HCT116 (cell line): ENCODE data around the gene L1CAM. TPM values are rescaled to one million over a fixed set of nuclear protein-coding genes. Genes with fewer than 3 reads are reported as not detected.
A peak's percentile ranks its signal among the peaks of the same experiment; 100 is the strongest.

ENCODE experiments used
- ATAC-seq: fragments of 200-7000 bp; cut with Tn5 transposase; 2 replicates; pipeline ENCODE4 v1.9.1; 2020; ENCODE audit warnings: mild to moderate bottlenecking, moderate library complexity
- BruUV-seq: library from RNA; stranded (reverse); fragments of 400-500 nt; replicated peaks from 2 replicates; lab custom pipeline; 2021; lab: Mats Ljungman, UMichigan
- CTCF ChIA-PET: fragments of 300-600 bp; sonication (Branson Sonifier 250); formaldehyde crosslinking; loops from one replicate; lab custom pipeline; 2021; ENCODE audit warnings: antibody characterized with exemption; lab: Charles Lee
- POLR2A ChIA-PET: fragments of 300-600, 350-600 bp; sonication (Branson Sonifier 250); formaldehyde crosslinking; loops from one replicate; lab custom pipeline; 2021; ENCODE audit warnings: antibody characterized with exemption; lab: Charles Lee
- RAD21 ChIA-PET, 2 experiments: fragments of 300-600 bp; sonication (Branson Sonifier 250); formaldehyde crosslinking; loops; one replicate each; lab custom pipeline; 2023; ENCODE audit warnings: low total read pairs in 2 of 2; ENCODE audit not compliant: uncharacterized antibody in 2 of 2, unreplicated experiment in 2 of 2, low non-redundant PET in 1 of 2; lab: Charles Lee
- DNase-seq: peaks from one replicate; pipeline ENCODE4 v3.0.0-alpha.2; 2010; ENCODE audit warnings: low read depth, low spot score
- H2AFZ ChIP-seq: fragments of 200-600 bp; shearing (Covaris generic), sonication (generic); 2 replicates; pipeline ENCODE4 v1.6.1; 2017; ENCODE audit warnings: low read depth, mixed run types, mixed read lengths, antibody characterized with exemption, low read length; ENCODE audit not compliant: poor library complexity, severe bottlenecking
- H3K27ac ChIP-seq: 2 replicates; pipeline ENCODE4 v1.5.1; 2012; ENCODE audit warnings: low read depth, low read length
- H3K27me3 ChIP-seq: fragments of 200-600 bp; sonication (generic); 2 replicates; pipeline ENCODE4 v1.6.1; 2016; ENCODE audit warnings: mixed run types, low read length, mixed read lengths; ENCODE audit not compliant: insufficient read depth
- H3K36me3 ChIP-seq, 2 experiments: fragments of 200-500 bp in 1 of 2; fragments of 200-600 bp in 1 of 2; sonication (Bioruptor generic) in 1 of 2; sonication (generic) in 1 of 2; 2 replicates each; pipeline versions ENCODE4 v1.5.1 to v1.6.1; 2014 to 2016; ENCODE audit warnings: low read length in 2 of 2, inconsistent platforms in 1 of 2, mixed read lengths in 1 of 2, mixed run types in 1 of 2; ENCODE audit not compliant: insufficient read depth in 2 of 2, control insufficient read depth in 1 of 2
- H3K4me1 ChIP-seq, 2 experiments: fragments of 200-600 bp in 1 of 2; sonication (generic) in 1 of 2; 2 replicates each; pipeline versions ENCODE4 v1.5.1 to v1.6.1; 2012 to 2017; ENCODE audit warnings: low read length in 2 of 2, inconsistent platforms in 1 of 2, mild to moderate bottlenecking in 1 of 2, mixed read lengths in 1 of 2, mixed run types in 1 of 2, moderate library complexity in 1 of 2; ENCODE audit not compliant: insufficient read depth in 2 of 2, control insufficient read depth in 1 of 2
- H3K4me2 ChIP-seq: fragments of 200-600 bp; sonication (generic); 2 replicates; pipeline ENCODE4 v1.6.1; 2017; ENCODE audit warnings: mixed run types, low read length, mixed read lengths
- H3K4me3 ChIP-seq, 2 experiments: fragments of 200-600 bp in 1 of 2; sonication (generic) in 1 of 2; replicated peaks in 1 of 2; 2 replicates each; pipeline ENCODE4 v1.5.1; 2011 to 2016; ENCODE audit warnings: low read length in 2 of 2, control low read depth in 1 of 2, low read depth in 1 of 2, mild to moderate bottlenecking in 1 of 2, mixed read lengths in 1 of 2, mixed run types in 1 of 2
- H3K79me2 ChIP-seq: fragments of 200-600 bp; sonication (generic); 2 replicates; pipeline ENCODE4 v1.6.1; 2017; ENCODE audit warnings: mild to moderate bottlenecking, mixed run types, low read length, moderate library complexity, mixed read lengths; ENCODE audit not compliant: insufficient read depth
- H3K9ac ChIP-seq: fragments of 200-600 bp; sonication (generic); 2 replicates; pipeline ENCODE4 v1.6.1; 2016; ENCODE audit warnings: low read length, mixed read lengths
- H3K9me2 ChIP-seq: fragments of 200-600 bp; sonication (generic), shearing (Covaris generic); 2 replicates; pipeline ENCODE4 v1.6.1; 2017; ENCODE audit warnings: mixed run types, mild to moderate bottlenecking, moderate library complexity; ENCODE audit not compliant: insufficient read depth
- H3K9me3 ChIP-seq, 2 experiments: fragments of 200-500 bp in 1 of 2; fragments of 200-600 bp in 1 of 2; sonication (Bioruptor generic) in 1 of 2; sonication (generic) in 1 of 2; 2 replicates each; pipeline ENCODE4 v1.6.1; 2014 to 2017; ENCODE audit warnings: low read length in 2 of 2, mixed read lengths in 2 of 2, inconsistent platforms in 1 of 2, low read depth in 1 of 2, mild to moderate bottlenecking in 1 of 2, mixed run types in 1 of 2, moderate library complexity in 1 of 2; ENCODE audit not compliant: control insufficient read depth in 1 of 2, insufficient read depth in 1 of 2
- H4K20me1 ChIP-seq: fragments of 200-600 bp; sonication (generic), shearing (Covaris generic); 2 replicates; pipeline ENCODE4 v1.6.1; 2017; ENCODE audit warnings: mixed run types, mild to moderate bottlenecking, moderate library complexity; ENCODE audit not compliant: insufficient read depth
- ATF3 ChIP-seq: IDR thresholded peaks from 2 replicates; pipeline ENCODE4 v1.6.1; 2012
- CEBPB ChIP-seq: IDR thresholded peaks from 2 replicates; pipeline ENCODE4 v1.6.1; 2012; ENCODE audit warnings: low read depth
- CTCF ChIP-seq, 3 experiments: fragments of 200-600 bp in 1 of 3; sonication (generic) in 1 of 3; IDR thresholded peaks in 2 of 3; conservative IDR thresholded peaks in 1 of 3; 2 replicates each; pipeline ENCODE4 v1.5.1; 2012 to 2017; ENCODE audit warnings: low read depth in 2 of 3, low read length in 2 of 3, antibody characterized with exemption in 1 of 3, borderline replicate concordance in 1 of 3, control low read depth in 1 of 3, mild to moderate bottlenecking in 1 of 3, mixed read lengths in 1 of 3, mixed run types in 1 of 3, moderate library complexity in 1 of 3; ENCODE audit not compliant: insufficient read depth in 1 of 3
- ELF1 ChIP-seq: IDR thresholded peaks from 2 replicates; pipeline ENCODE4 v1.6.1; 2012; ENCODE audit warnings: low read depth, borderline replicate concordance
- FOSL1 ChIP-seq: IDR thresholded peaks from 2 replicates; pipeline ENCODE4 v1.6.1; 2012; ENCODE audit warnings: low read depth
- JUND ChIP-seq: IDR thresholded peaks from 2 replicates; pipeline ENCODE4 v1.6.1; 2012
- RAD21 ChIP-seq: IDR thresholded peaks from 2 replicates; pipeline ENCODE4 v1.6.1; 2012; ENCODE audit warnings: low read depth, mild to moderate bottlenecking
- SIN3A ChIP-seq: IDR thresholded peaks from 2 replicates; pipeline ENCODE4 v1.6.1; 2012; ENCODE audit warnings: low read depth
- YY1 ChIP-seq: IDR thresholded peaks from 2 replicates; pipeline ENCODE4 v1.6.1; 2011; ENCODE audit warnings: low read length, low read depth, moderate library complexity, mild to moderate bottlenecking; ENCODE audit not compliant: insufficient replicate concordance; ENCODE audit errors: extremely low read depth
- ZFX ChIP-seq: fragments of 450-650 bp; IDR thresholded peaks from 2 replicates; pipeline ENCODE4 v1.6.1; 2017
- intact Hi-C: fragments of 100-400 bp; cut with micrococcal nuclease; formaldehyde crosslinking; loops from 2 replicates; pipeline ENCODE4 v1.10.0; 2022
- total RNA-seq: library from RNA; stranded (reverse); gene quantifications from one replicate; pipeline ENCODE4 v1.2.1, GENCODE V29; 2021; ENCODE audit not compliant: unreplicated experiment

The L1CAM gene
- total RNA-seq, 1 experiment from 2014 or later: 14.8 TPM

- intact Hi-C loops: no loop called here
- BruUV-seq: no TSS peak
Observed at GRCh38 chrX:153925387-153925738, 39.4 kb upstream of the L1CAM start.

GRCh38 chrX:153924149-153924861, 38.3 kb upstream of the L1CAM start:
- ChIA-PET POLR2A (interaction anchor here (1.1 to 1.7 kb wide), 3 partner anchors 23 to 130 kb away, joined by 3 to 7 read pairs (median 3); partner anchors contain the start of genes HCFC1, IDH3G and SSR4), CTCF (interaction anchor here (2.5 kb wide), 1 partner anchor 23 kb away, joined by 12 read pairs; no protein-coding TSS in a partner anchor), RAD21 (no interaction called here)
- no TSS peak for BruUV-seq
- Histone ChIP-seq H3K4me1 (peaks cover 16 to 36% of the 10 kb centered on the region in 2 experiments), H3K9me2 (no peaks in the 10 kb centered on the region), H4K20me1 (no peaks in the 10 kb centered on the region), H3K9me3 (no peaks in the 10 kb centered on the region), H2AFZ (no peak overlapping the region), H3K36me3 (no peaks in the 10 kb centered on the region), H3K9ac (peak overlapping the region; percentile 80; the same call in 1 of the 2 replicates), H3K27me3 (no peaks in the 10 kb centered on the region), H3K4me3 (no peak overlapping the region), H3K27ac (0 out of 2 replicates have a peak overlapping the region, but pooled peaks have one; percentile 8), H3K4me2 (peak overlapping the region; percentile 87), H3K79me2 (peaks cover 27% of the 10 kb centered on the region; the same call in 1 of the 2 replicates)
- intact Hi-C loops: loop anchor here (1.0 kb wide), 2 partner anchors 23 to 29 kb away; no protein-coding TSS in a partner anchor
- no peak for DNase-seq
- no peak for ATAC-seq
- TF ChIP-seq CTCF (IDR thresholded peaks at IDR 0.05 in 2 of 3, conservative IDR thresholded peaks at IDR 0.05 in 1 of 3; ENCODE audit: borderline replicate concordance in 1 of 3, insufficient read depth in 1 of 3, low read depth in 2 of 3, low read length in 2 of 3): peak in 2 of 3 experiments; percentile 28 to 36; a peak in 2 of 6 replicates
- no peak for TF ChIP-seq JUND

More at GRCh38 chrX:153925387-153925738, 39.4 kb upstream of the L1CAM start:
- Histone ChIP-seq H3K27me3 (no peaks in the 10 kb centered on the region), H3K36me3 (no peaks in the 10 kb centered on the region), H3K79me2 (peaks cover 27% of the 10 kb centered on the region; the same call in 1 of the 2 replicates), H4K20me1 (no peaks in the 10 kb centered on the region), H3K4me3 (peak overlapping the region; percentile 58 to 69), H3K4me1 (peaks cover 22 to 43% of the 10 kb centered on the region in 2 experiments), H3K4me2 (peak overlapping the region; percentile 87), H3K9me3 (no peaks in the 10 kb centered on the region), H3K9ac (peak overlapping the region; percentile 80), H2AFZ (no peak overlapping the region), H3K27ac (peak overlapping the region; percentile 99), H3K9me2 (no peaks in the 10 kb centered on the region)
- POLR2A ChIA-PET: interaction anchor here (1.0 to 1.7 kb wide), 5 partner anchors 10 to 131 kb away, joined by 3 to 7 read pairs (median 3); partner anchors contain the start of genes HCFC1, IDH3G, NAA10 and SSR4
- RAD21 ChIA-PET: no interaction called here
- TF ChIP-seq RAD21 (no peak), FOSL1 (no peak), ELF1 (no peak), CEBPB (no peak), YY1 (no peak), ATF3 (no peak), ZFX (no peak), SIN3A (no peak)
- CTCF ChIA-PET: interaction anchor here (2.5 kb wide), 1 partner anchor 22 kb away, joined by 12 read pairs; no protein-coding TSS in a partner anchor
- no peak for DNase-seq
- no peak for ATAC-seq
